HCT116 (cell line): ENCODE measurements around the gene LMBR1. TPM values are rescaled to one million over a fixed set of nuclear protein-coding genes. Genes with fewer than 3 reads are reported as not detected.
"Not testable (repeated sequence)": the region's sequence is repeated elsewhere in the genome, so short reads cannot be mapped to it uniquely, and the experiment has no call there.

Experiments used
- ATAC-seq: fragments of 200-7000 bp; cut with Tn5 transposase; 2 replicates; pipeline ENCODE4 v1.9.1; 2020; ENCODE audit warnings: mild to moderate bottlenecking, moderate library complexity
- BruUV-seq: library from RNA; stranded (reverse); fragments of 400-500 nt; replicated peaks from 2 replicates; lab custom pipeline; 2021; lab: Mats Ljungman, UMichigan
- CTCF ChIA-PET: fragments of 300-600 bp; sonication (Branson Sonifier 250); formaldehyde crosslinking; loops from one replicate; lab custom pipeline; 2021; ENCODE audit warnings: antibody characterized with exemption; lab: Charles Lee
- POLR2A ChIA-PET: fragments of 300-600, 350-600 bp; sonication (Branson Sonifier 250); formaldehyde crosslinking; loops from one replicate; lab custom pipeline; 2021; ENCODE audit warnings: antibody characterized with exemption; lab: Charles Lee
- RAD21 ChIA-PET, 2 experiments: fragments of 300-600 bp; sonication (Branson Sonifier 250); formaldehyde crosslinking; loops; one replicate each; lab custom pipeline; 2023; ENCODE audit warnings: low total read pairs in 2 of 2; ENCODE audit not compliant: uncharacterized antibody in 2 of 2, unreplicated experiment in 2 of 2, low non-redundant PET in 1 of 2; lab: Charles Lee
- DNase-seq: peaks from one replicate; pipeline ENCODE4 v3.0.0-alpha.2; 2010; ENCODE audit warnings: low read depth, low spot score
- H2AFZ ChIP-seq: fragments of 200-600 bp; shearing (Covaris generic), sonication (generic); 2 replicates; pipeline ENCODE4 v1.6.1; 2017; ENCODE audit warnings: low read depth, mixed run types, mixed read lengths, antibody characterized with exemption, low read length; ENCODE audit not compliant: poor library complexity, severe bottlenecking
- H3K27ac ChIP-seq: 2 replicates; pipeline ENCODE4 v1.5.1; 2012; ENCODE audit warnings: low read depth, low read length
- H3K27me3 ChIP-seq: fragments of 200-600 bp; sonication (generic); 2 replicates; pipeline ENCODE4 v1.6.1; 2016; ENCODE audit warnings: mixed run types, low read length, mixed read lengths; ENCODE audit not compliant: insufficient read depth
- H3K36me3 ChIP-seq, 2 experiments: fragments of 200-500 bp in 1 of 2; fragments of 200-600 bp in 1 of 2; sonication (Bioruptor generic) in 1 of 2; sonication (generic) in 1 of 2; 2 replicates each; pipeline versions ENCODE4 v1.5.1 to v1.6.1; 2014 to 2016; ENCODE audit warnings: low read length in 2 of 2, inconsistent platforms in 1 of 2, mixed read lengths in 1 of 2, mixed run types in 1 of 2; ENCODE audit not compliant: insufficient read depth in 2 of 2, control insufficient read depth in 1 of 2
- H3K4me1 ChIP-seq, 2 experiments: fragments of 200-600 bp in 1 of 2; sonication (generic) in 1 of 2; 2 replicates each; pipeline versions ENCODE4 v1.5.1 to v1.6.1; 2012 to 2017; ENCODE audit warnings: low read length in 2 of 2, inconsistent platforms in 1 of 2, mild to moderate bottlenecking in 1 of 2, mixed read lengths in 1 of 2, mixed run types in 1 of 2, moderate library complexity in 1 of 2; ENCODE audit not compliant: insufficient read depth in 2 of 2, control insufficient read depth in 1 of 2
- H3K4me2 ChIP-seq: fragments of 200-600 bp; sonication (generic); 2 replicates; pipeline ENCODE4 v1.6.1; 2017; ENCODE audit warnings: mixed run types, low read length, mixed read lengths
- H3K4me3 ChIP-seq, 2 experiments: fragments of 200-600 bp in 1 of 2; sonication (generic) in 1 of 2; replicated peaks in 1 of 2; 2 replicates each; pipeline ENCODE4 v1.5.1; 2011 to 2016; ENCODE audit warnings: low read length in 2 of 2, control low read depth in 1 of 2, low read depth in 1 of 2, mild to moderate bottlenecking in 1 of 2, mixed read lengths in 1 of 2, mixed run types in 1 of 2
- H3K79me2 ChIP-seq: fragments of 200-600 bp; sonication (generic); 2 replicates; pipeline ENCODE4 v1.6.1; 2017; ENCODE audit warnings: mild to moderate bottlenecking, mixed run types, low read length, moderate library complexity, mixed read lengths; ENCODE audit not compliant: insufficient read depth
- H3K9ac ChIP-seq: fragments of 200-600 bp; sonication (generic); 2 replicates; pipeline ENCODE4 v1.6.1; 2016; ENCODE audit warnings: low read length, mixed read lengths
- H3K9me2 ChIP-seq: fragments of 200-600 bp; sonication (generic), shearing (Covaris generic); 2 replicates; pipeline ENCODE4 v1.6.1; 2017; ENCODE audit warnings: mixed run types, mild to moderate bottlenecking, moderate library complexity; ENCODE audit not compliant: insufficient read depth
- H3K9me3 ChIP-seq, 2 experiments: fragments of 200-500 bp in 1 of 2; fragments of 200-600 bp in 1 of 2; sonication (Bioruptor generic) in 1 of 2; sonication (generic) in 1 of 2; 2 replicates each; pipeline ENCODE4 v1.6.1; 2014 to 2017; ENCODE audit warnings: low read length in 2 of 2, mixed read lengths in 2 of 2, inconsistent platforms in 1 of 2, low read depth in 1 of 2, mild to moderate bottlenecking in 1 of 2, mixed run types in 1 of 2, moderate library complexity in 1 of 2; ENCODE audit not compliant: control insufficient read depth in 1 of 2, insufficient read depth in 1 of 2
- H4K20me1 ChIP-seq: fragments of 200-600 bp; sonication (generic), shearing (Covaris generic); 2 replicates; pipeline ENCODE4 v1.6.1; 2017; ENCODE audit warnings: mixed run types, mild to moderate bottlenecking, moderate library complexity; ENCODE audit not compliant: insufficient read depth
- CBX3 ChIP-seq: IDR thresholded peaks from 2 replicates; pipeline ENCODE4 v1.6.1; 2012; ENCODE audit warnings: low read depth
- CEBPB ChIP-seq: IDR thresholded peaks from 2 replicates; pipeline ENCODE4 v1.6.1; 2012; ENCODE audit warnings: low read depth
- EGR1 ChIP-seq: IDR thresholded peaks from 2 replicates; pipeline ENCODE4 v1.6.1; 2012; ENCODE audit warnings: low read depth
- ELF1 ChIP-seq: IDR thresholded peaks from 2 replicates; pipeline ENCODE4 v1.6.1; 2012; ENCODE audit warnings: low read depth, borderline replicate concordance
- EZH2 ChIP-seq: fragments of 200-600 bp; sonication (generic); IDR thresholded peaks from 2 replicates; pipeline ENCODE4 v1.6.1; 2017; ENCODE audit warnings: antibody characterized with exemption, mixed run types
- EZH2phosphoT487 ChIP-seq: fragments of 200-600 bp; IDR thresholded peaks from 2 replicates; pipeline ENCODE4 v1.6.1; 2018; ENCODE audit warnings: antibody characterized with exemption, borderline replicate concordance
- FOSL1 ChIP-seq: IDR thresholded peaks from 2 replicates; pipeline ENCODE4 v1.6.1; 2012; ENCODE audit warnings: low read depth
- POLR2A ChIP-seq: IDR thresholded peaks from 2 replicates; pipeline ENCODE4 v1.7.0; 2011; ENCODE audit warnings: borderline replicate concordance; ENCODE audit not compliant: insufficient read depth, insufficient read length; ENCODE audit errors: extremely low read depth
- SP1 ChIP-seq: IDR thresholded peaks from 2 replicates; pipeline ENCODE4 v1.6.1; 2012; ENCODE audit warnings: low read depth
- SRF ChIP-seq: IDR thresholded peaks from 2 replicates; pipeline ENCODE4 v1.6.1; 2012; ENCODE audit warnings: low read depth
- TCF7L2 ChIP-seq: IDR thresholded peaks from 2 replicates; pipeline ENCODE4 v1.7.0; 2011; ENCODE audit warnings: borderline replicate concordance, inconsistent platforms; ENCODE audit not compliant: insufficient read depth, insufficient read length; ENCODE audit errors: extremely low read depth
- YY1 ChIP-seq: IDR thresholded peaks from 2 replicates; pipeline ENCODE4 v1.6.1; 2011; ENCODE audit warnings: low read length, low read depth, moderate library complexity, mild to moderate bottlenecking; ENCODE audit not compliant: insufficient replicate concordance; ENCODE audit errors: extremely low read depth
- ZFX ChIP-seq: fragments of 450-650 bp; IDR thresholded peaks from 2 replicates; pipeline ENCODE4 v1.6.1; 2017
- ZNF274 ChIP-seq: fragments of 200-500 bp; sonication (Bioruptor generic); IDR thresholded peaks from 2 replicates; pipeline ENCODE4 v1.6.1; 2014; ENCODE audit warnings: mild to moderate bottlenecking, low read depth, low read length, inconsistent platforms
- intact Hi-C: fragments of 100-400 bp; cut with micrococcal nuclease; formaldehyde crosslinking; loops from 2 replicates; pipeline ENCODE4 v1.10.0; 2022
- total RNA-seq: library from RNA; stranded (reverse); gene quantifications from one replicate; pipeline ENCODE4 v1.2.1, GENCODE V29; 2021; ENCODE audit not compliant: unreplicated experiment
- TF ChIP-seq, protein P1 (sequence below), 3 experiments: fragments of 200-600 bp in 1 of 3; sonication (generic) in 1 of 3; IDR thresholded peaks in 2 of 3; conservative IDR thresholded peaks in 1 of 3; 2 replicates each; pipeline ENCODE4 v1.5.1; 2012 to 2017; ENCODE audit warnings: low read depth in 2 of 3, low read length in 2 of 3, antibody characterized with exemption in 1 of 3, borderline replicate concordance in 1 of 3, control low read depth in 1 of 3, mild to moderate bottlenecking in 1 of 3, mixed read lengths in 1 of 3, mixed run types in 1 of 3, moderate library complexity in 1 of 3; ENCODE audit not compliant: insufficient read depth in 1 of 3
- TF ChIP-seq, protein P2 (sequence below): IDR thresholded peaks from 2 replicates; pipeline ENCODE4 v1.6.1; 2012

The LMBR1 gene
- total RNA-seq, 1 experiment from 2014 or later = 84.0 TPM

DNA sequence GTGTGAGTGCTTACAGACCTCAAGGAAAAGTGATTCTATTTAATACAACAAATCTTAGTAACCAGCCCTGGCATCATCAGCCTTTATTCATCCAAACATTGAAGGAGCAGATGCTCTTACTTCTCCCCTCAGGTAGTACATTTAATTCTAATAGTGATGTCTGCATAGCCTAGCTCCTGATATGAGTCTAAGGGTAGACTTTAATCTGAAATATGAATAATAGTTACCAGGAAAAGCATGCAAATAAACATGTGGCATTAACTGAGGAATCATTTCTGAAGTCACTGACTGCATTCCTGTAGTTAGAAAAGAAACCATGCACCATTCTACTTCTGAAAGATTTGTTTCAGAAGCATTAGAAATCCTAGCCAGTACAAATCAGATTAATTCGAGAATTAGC lies 25.7 kb upstream of the LMBR1 start:
- Histone ChIP-seq H3K9me2 (no peaks in the 10 kb centered on the region), H3K27me3 (no peaks in the 10 kb centered on the region), H3K4me3 (no peak overlapping the region), H3K36me3 (no peaks in the 10 kb centered on the region), H2AFZ (no peak overlapping the region), H3K79me2 (no peaks in the 10 kb centered on the region), H3K9me3 (no peaks in the 10 kb centered on the region), H3K27ac (no peak overlapping the region), H4K20me1 (no peaks in the 10 kb centered on the region), H3K4me2 (no peak overlapping the region), H3K4me1 (no peaks in the 10 kb centered on the region), H3K9ac (no peak overlapping the region)
- intact Hi-C loops = no loop called here
- TF ChIP-seq FOSL1 (no peak), SP1 (no peak), YY1 (no peak), ELF1 (no peak), EZH2 (no peak), CBX3 (no peak), SRF (no peak), ZNF274 (no peak), EGR1 (no peak), EZH2phosphoT487 (no peak), POLR2A (no peak), TCF7L2 (no peak), CEBPB (no peak), ZFX (no peak)
- TF ChIP-seq, protein P1, sequence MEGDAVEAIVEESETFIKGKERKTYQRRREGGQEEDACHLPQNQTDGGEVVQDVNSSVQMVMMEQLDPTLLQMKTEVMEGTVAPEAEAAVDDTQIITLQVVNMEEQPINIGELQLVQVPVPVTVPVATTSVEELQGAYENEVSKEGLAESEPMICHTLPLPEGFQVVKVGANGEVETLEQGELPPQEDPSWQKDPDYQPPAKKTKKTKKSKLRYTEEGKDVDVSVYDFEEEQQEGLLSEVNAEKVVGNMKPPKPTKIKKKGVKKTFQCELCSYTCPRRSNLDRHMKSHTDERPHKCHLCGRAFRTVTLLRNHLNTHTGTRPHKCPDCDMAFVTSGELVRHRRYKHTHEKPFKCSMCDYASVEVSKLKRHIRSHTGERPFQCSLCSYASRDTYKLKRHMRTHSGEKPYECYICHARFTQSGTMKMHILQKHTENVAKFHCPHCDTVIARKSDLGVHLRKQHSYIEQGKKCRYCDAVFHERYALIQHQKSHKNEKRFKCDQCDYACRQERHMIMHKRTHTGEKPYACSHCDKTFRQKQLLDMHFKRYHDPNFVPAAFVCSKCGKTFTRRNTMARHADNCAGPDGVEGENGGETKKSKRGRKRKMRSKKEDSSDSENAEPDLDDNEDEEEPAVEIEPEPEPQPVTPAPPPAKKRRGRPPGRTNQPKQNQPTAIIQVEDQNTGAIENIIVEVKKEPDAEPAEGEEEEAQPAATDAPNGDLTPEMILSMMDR (IDR thresholded peaks at IDR 0.05 in 2 of 3, conservative IDR thresholded peaks at IDR 0.05 in 1 of 3; ENCODE audit: borderline replicate concordance in 1 of 3, insufficient read depth in 1 of 3, low read depth in 2 of 3, low read length in 2 of 3) = no peak
- TF ChIP-seq, protein P2, sequence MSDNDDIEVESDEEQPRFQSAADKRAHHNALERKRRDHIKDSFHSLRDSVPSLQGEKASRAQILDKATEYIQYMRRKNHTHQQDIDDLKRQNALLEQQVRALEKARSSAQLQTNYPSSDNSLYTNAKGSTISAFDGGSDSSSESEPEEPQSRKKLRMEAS = no peak
- no peak for DNase-seq
- no peak for ATAC-seq
- POLR2A ChIA-PET = no interaction called here
- RAD21 ChIA-PET = no interaction called here
- BruUV-seq = no TSS peak
- CTCF ChIA-PET = no interaction called here

DNA sequence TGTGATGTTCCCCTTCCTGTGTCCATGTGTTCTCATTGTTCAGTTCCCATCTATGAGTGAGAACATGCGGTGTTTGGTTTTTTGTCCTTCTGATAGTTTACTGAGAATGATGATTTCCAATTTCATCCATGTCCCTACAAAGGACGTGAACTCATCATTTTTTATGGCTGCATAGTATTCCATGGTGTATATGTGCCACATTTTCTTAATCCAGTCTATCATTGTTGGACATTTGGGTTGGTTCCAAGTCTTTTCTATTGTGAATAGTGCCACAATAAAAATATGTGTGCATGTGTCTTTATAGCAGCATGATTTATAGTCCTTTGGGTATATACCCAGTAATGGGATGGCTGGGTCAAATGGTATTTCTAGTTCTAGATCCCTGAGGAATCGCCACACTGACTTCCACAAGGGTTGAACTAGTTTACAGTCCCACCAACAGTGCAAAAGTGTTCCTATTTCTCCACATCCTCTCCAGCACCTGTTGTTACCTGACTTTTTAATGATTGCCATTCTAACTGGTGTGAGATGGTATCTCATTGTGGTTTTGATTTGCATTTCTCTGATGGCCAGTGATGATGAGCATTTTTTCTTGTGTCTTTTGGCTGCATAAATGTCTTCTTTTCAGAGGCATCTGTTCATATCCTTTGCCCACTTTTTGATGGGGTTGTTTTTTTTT lies 16.7 kb upstream of the LMBR1 start:
- H2AFZ ChIP-seq, BruUV-seq, H3K9ac ChIP-seq, CTCF ChIA-PET, POLR2A ChIA-PET, ATAC-seq, H3K36me3 ChIP-seq, H4K20me1 ChIP-seq, H3K9me2 ChIP-seq, RAD21 ChIA-PET, H3K9me3 ChIP-seq, DNase-seq, H3K79me2 ChIP-seq, H3K4me2 ChIP-seq, H3K27me3 ChIP-seq, H3K4me3 ChIP-seq, H3K27ac ChIP-seq: not testable (repeated sequence)
- intact Hi-C loops = loop anchor here (1.0 to 10.0 kb wide), 3 partner anchors 228 to 435 kb away; partner anchors contain the start of gene UBE3C
- peaks cover 0 to 13% of the 10 kb centered on the region in 2 experiments; a peak in 2 of 4 replicates for H3K4me1 ChIP-seq
